ENCODE measurements around the gene LRRK1.

GRCh38 chr15:101111570-101112262 is 192.6 kb downstream of the LRRK1 start:
- TF ChIP-seq POLR2A (IDR thresholded peaks at IDR 0.05) (no peak), CTCF (IDR thresholded peaks at IDR 0.05) (no peak)

All from esophagus squamous epithelium (tissue), 4 donors.